K562 (cell line): ENCODE data around the gene SAMD14. TPM values are rescaled to one million over a fixed set of nuclear protein-coding genes. Genes with fewer than 3 reads are reported as not detected.

Experiments
- ATAC-seq: fragments of 200-7000 bp; cut with Tn5 transposase; 3 replicates; pipeline ENCODE4 v1.9.1; 2020; ENCODE audit warnings: moderate library complexity
- BruUV-seq: library from RNA; stranded (reverse); fragments of 400-500 nt; replicated peaks from 2 replicates; lab custom pipeline; 2021; lab: Mats Ljungman, UMichigan
- CTCF ChIA-PET: fragments of 300-600 bp; formaldehyde crosslinking; extraction: SDS; loops from one replicate; lab custom pipeline; 2021; ENCODE audit warnings: low intra/inter-chr PET ratio; lab: Yijun Ruan, JAX
- POLR2A ChIA-PET: fragments of 300-600, 350-650 bp; sonication (Branson Sonifier 250); formaldehyde crosslinking; extraction: SDS; loops from one replicate; lab custom pipeline; 2021; ENCODE audit warnings: antibody characterized with exemption, inconsistent platforms; lab: Yijun Ruan, JAX
- DNase-seq, 4 experiments: peaks; one replicate each; pipeline versions ENCODE4 v3.0.0 to v3.0.0-alpha.2; 2011 to 2018; ENCODE audit warnings: low spot score in 3 of 4, mixed read lengths in 3 of 4; ENCODE audit errors: extremely low read depth in 1 of 4
- FAIRE-seq: peaks from 2 replicates; lab custom pipeline; 2011; peaks lifted over from hg19 to GRCh38; lab: Jason Lieb, UNC
- H2AFZ ChIP-seq: 2 replicates; pipeline ENCODE4 v1.6.0; 2011; ENCODE audit warnings: low read depth, low read length, control low read depth, inconsistent platforms
- H3K27ac ChIP-seq: fragments of 200-600 bp; 3 replicates; pipeline ENCODE4 v1.8.0; 2011; ENCODE audit warnings: low read depth, mild to moderate bottlenecking, control low read depth, inconsistent platforms, low read length, moderate library complexity, mixed read lengths; ENCODE audit errors: extremely low read depth
- H3K27me3 ChIP-seq, 2 experiments: fragments of 300-600 bp in 1 of 2; 2 replicates in 1 of 2; 3 replicates in 1 of 2; pipeline versions ENCODE4 v1.6.0 to v1.8.0; 2011; ENCODE audit warnings: inconsistent platforms in 2 of 2, low read length in 2 of 2, mild to moderate bottlenecking in 1 of 2, mixed read lengths in 1 of 2, moderate library complexity in 1 of 2; ENCODE audit not compliant: control insufficient read depth in 2 of 2, insufficient read depth in 2 of 2
- H3K36me3 ChIP-seq: fragments of 300-600 bp; 3 replicates; pipeline ENCODE4 v1.8.0; 2011; ENCODE audit warnings: mild to moderate bottlenecking, low read length, inconsistent platforms; ENCODE audit not compliant: control insufficient read depth, insufficient read depth
- H3K4me1 ChIP-seq, 2 experiments: fragments of 200-600 bp in 1 of 2; replicated peaks in 1 of 2; 2 replicates in 1 of 2; 3 replicates in 1 of 2; pipeline versions ENCODE4 v1.5.1 to v1.8.0; 2011; ENCODE audit warnings: inconsistent platforms in 2 of 2, low read length in 2 of 2, mild to moderate bottlenecking in 1 of 2, mixed read lengths in 1 of 2, moderate library complexity in 1 of 2; ENCODE audit not compliant: control insufficient read depth in 2 of 2, insufficient read depth in 2 of 2
- H3K4me2 ChIP-seq: 2 replicates; pipeline ENCODE4 v1.6.1; 2011; ENCODE audit warnings: low read length, control low read depth, inconsistent platforms, mixed read lengths; ENCODE audit not compliant: insufficient read depth
- H3K4me3 ChIP-seq: fragments of 200-600 bp; sonication (generic), shearing (Covaris generic); 2 replicates; pipeline ENCODE4 v1.5.1; 2016; ENCODE audit warnings: control low read depth, inconsistent platforms
- H3K79me2 ChIP-seq: fragments of 200-600 bp; 3 replicates; pipeline ENCODE4 v1.8.0; 2011; ENCODE audit warnings: low read length, inconsistent platforms; ENCODE audit not compliant: control insufficient read depth, insufficient read depth
- H3K9ac ChIP-seq, 2 experiments: 2 replicates each; pipeline versions ENCODE4 v1.6.0 to v1.6.1; 2011; ENCODE audit warnings: low read depth in 2 of 2, low read length in 2 of 2, control low read depth in 1 of 2, inconsistent platforms in 1 of 2, mild to moderate bottlenecking in 1 of 2, mixed read lengths in 1 of 2; ENCODE audit not compliant: insufficient read depth in 1 of 2
- H3K9me1 ChIP-seq: one replicate; pipeline ENCODE4 v1.6.0; 2011; ENCODE audit warnings: inconsistent platforms, mild to moderate bottlenecking, low read length, moderate library complexity; ENCODE audit not compliant: control insufficient read depth, insufficient read depth
- H3K9me3 ChIP-seq: replicated peaks from 2 replicates; pipeline ENCODE4 v1.5.1; 2011; ENCODE audit warnings: low read depth, low read length, inconsistent platforms; ENCODE audit not compliant: control insufficient read depth, insufficient read depth
- H4K20me1 ChIP-seq: replicated peaks from 2 replicates; pipeline ENCODE4 v1.6.1; 2011; ENCODE audit warnings: low read length, inconsistent platforms, mixed read lengths; ENCODE audit not compliant: control insufficient read depth, insufficient read depth
- CREBBP ChIP-seq: IDR thresholded peaks from one replicate; pipeline ENCODE4 v1.6.1; 2012; ENCODE audit warnings: low read depth, mild to moderate bottlenecking, control low read depth, inconsistent platforms, low read length
- E2F4 ChIP-seq: sonication (generic); formaldehyde crosslinking; IDR thresholded peaks from 2 replicates; pipeline ENCODE4 v1.8.0; 2022; ENCODE audit warnings: mild to moderate bottlenecking, low read depth, missing genetic modification reagents
- ESRRA ChIP-seq: fragments of 450-650 bp; IDR thresholded peaks from 2 replicates; pipeline ENCODE4 v1.6.1; 2014; ENCODE audit warnings: low read depth, mild to moderate bottlenecking, moderate library complexity, borderline replicate concordance
- NFIC ChIP-seq: fragments of 450-650 bp; IDR thresholded peaks from 2 replicates; pipeline ENCODE4 v1.6.1; 2017; ENCODE audit warnings: mild to moderate bottlenecking, inconsistent platforms
- NR2C1 ChIP-seq, 2 experiments: fragments of 450-650 bp; IDR thresholded peaks; 2 replicates each; pipeline ENCODE4 v1.6.1; 2017; ENCODE audit warnings: mild to moderate bottlenecking in 2 of 2, antibody characterized with exemption in 1 of 2, inconsistent platforms in 1 of 2, missing compliant biosample characterization in 1 of 2, missing genetic modification characterization in 1 of 2
- POLR2H ChIP-seq: IDR thresholded peaks from 2 replicates; pipeline ENCODE4 v1.6.1; 2016; ENCODE audit warnings: missing genetic modification characterization, low read depth, mild to moderate bottlenecking, control low read depth, missing compliant biosample characterization, moderate library complexity
- SMARCE1 ChIP-seq: fragments of 450-650 bp; IDR thresholded peaks from 2 replicates; pipeline ENCODE4 v1.7.1; 2016; ENCODE audit warnings: mild to moderate bottlenecking
- ZBTB5 ChIP-seq: fragments of 450-650 bp; IDR thresholded peaks from 2 replicates; pipeline ENCODE4 v1.6.1; 2017; ENCODE audit warnings: antibody characterized with exemption
- WGBS: fragments of 100-300 bp; shearing (Covaris generic); methylation state at CpG from one replicate; pipeline ENCODE4 v1.1.6; 2016; ENCODE audit warnings: low coverage, mixed read lengths; ENCODE audit not compliant: insufficient coverage; ENCODE audit errors: missing lambda C conversion rate; 5-methylcytosine and 5-hydroxymethylcytosine counted together
- in situ Hi-C: fragments of 300-500 bp; cut with MboI; formaldehyde crosslinking; loops from 4 replicates; pipeline ENCODE4 v1.15.0; 2018; ENCODE audit warnings: inconsistent platforms, mixed read lengths
- intact Hi-C: fragments of 100-400 bp; cut with micrococcal nuclease; formaldehyde crosslinking; loops from 2 replicates; pipeline ENCODE4 v1.14.2; 2022
- polyA plus RNA-seq, 8 experiments: library from polyadenylated mRNA; depleted of rRNA in 4 of 8; stranded (reverse) in 5 of 8; unstranded in 3 of 8; fragments of >200 nt; fragmentation: Nextera tagmentation in 2 of 8; fragmentation: Illumina TruSeq in 1 of 8; extraction: Ambion mirVana in 2 of 8; extraction: Trizol in 1 of 8; gene quantifications; 2 replicates each; pipeline versions ENCODE4 v1.2.1 to v1.2.3, GENCODE V29; 2011 to 2014; ENCODE audit warnings: inconsistent platforms in 1 of 8, missing spikeins in 1 of 8
- total RNA-seq, 7 experiments: library from RNA; depleted of rRNA in 6 of 7; stranded (reverse); fragments of >200 nt in 6 of 7; fragmentation: Illumina TruSeq in 2 of 7; extraction: Trizol in 2 of 7; gene quantifications; 2 replicates each; pipeline versions ENCODE4 v1.2.1 to v1.2.3, GENCODE V29; 2011 to 2021; ENCODE audit warnings: low replicate concordance in 1 of 7
- TF ChIP-seq, protein P1 (sequence below): fragments of 450-650 bp; conservative IDR thresholded peaks from 2 replicates; pipeline ENCODE4 v1.6.1; 2016; ENCODE audit warnings: missing genetic modification characterization, low read depth, mild to moderate bottlenecking, control low read depth, missing compliant biosample characterization
- TF ChIP-seq, protein P2 (sequence below): sonication (generic); formaldehyde crosslinking; IDR thresholded peaks from 2 replicates; pipeline ENCODE4 v1.8.1; 2023; ENCODE audit warnings: missing genetic modification reagents, mild to moderate bottlenecking, borderline replicate concordance

SAMD14 gene
- total and polyA plus RNA-seq, 9 of the 15 experiments (the other 6 are each of a cell fraction or from before 2014, with no cell fraction given) = 0.04 to 0.07 TPM; not detected in 7

GRCh38 chr17:50113624-50114320, 16.2 kb downstream of the SAMD14 start:
- WGBS = 52% methylated on average over 7 of the region's 7 CpGs
- intact Hi-C loops = loop anchor here (2.0 kb wide), 1 partner anchor 85 kb away; no protein-coding TSS in a partner anchor
- TF ChIP-seq NFIC = peak; percentile 81
- TF ChIP-seq CREBBP = no peak
- TF ChIP-seq ZBTB5 = no peak
- no peak for TF ChIP-seq POLR2H
- TF ChIP-seq, protein P1, sequence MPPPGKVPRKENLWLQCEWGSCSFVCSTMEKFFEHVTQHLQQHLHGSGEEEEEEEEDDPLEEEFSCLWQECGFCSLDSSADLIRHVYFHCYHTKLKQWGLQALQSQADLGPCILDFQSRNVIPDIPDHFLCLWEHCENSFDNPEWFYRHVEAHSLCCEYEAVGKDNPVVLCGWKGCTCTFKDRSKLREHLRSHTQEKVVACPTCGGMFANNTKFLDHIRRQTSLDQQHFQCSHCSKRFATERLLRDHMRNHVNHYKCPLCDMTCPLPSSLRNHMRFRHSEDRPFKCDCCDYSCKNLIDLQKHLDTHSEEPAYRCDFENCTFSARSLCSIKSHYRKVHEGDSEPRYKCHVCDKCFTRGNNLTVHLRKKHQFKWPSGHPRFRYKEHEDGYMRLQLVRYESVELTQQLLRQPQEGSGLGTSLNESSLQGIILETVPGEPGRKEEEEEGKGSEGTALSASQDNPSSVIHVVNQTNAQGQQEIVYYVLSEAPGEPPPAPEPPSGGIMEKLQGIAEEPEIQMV (tag) = no peak
- peak; percentile 84 for TF ChIP-seq NR2C1 (IDR thresholded peaks at IDR 0.05)
- peak; percentile 91 for TF ChIP-seq NR2C1 (tag; IDR thresholded peaks at IDR 0.05)
- no peak for TF ChIP-seq E2F4 (CRISPR knock-in tag)
- TF ChIP-seq, protein P2, sequence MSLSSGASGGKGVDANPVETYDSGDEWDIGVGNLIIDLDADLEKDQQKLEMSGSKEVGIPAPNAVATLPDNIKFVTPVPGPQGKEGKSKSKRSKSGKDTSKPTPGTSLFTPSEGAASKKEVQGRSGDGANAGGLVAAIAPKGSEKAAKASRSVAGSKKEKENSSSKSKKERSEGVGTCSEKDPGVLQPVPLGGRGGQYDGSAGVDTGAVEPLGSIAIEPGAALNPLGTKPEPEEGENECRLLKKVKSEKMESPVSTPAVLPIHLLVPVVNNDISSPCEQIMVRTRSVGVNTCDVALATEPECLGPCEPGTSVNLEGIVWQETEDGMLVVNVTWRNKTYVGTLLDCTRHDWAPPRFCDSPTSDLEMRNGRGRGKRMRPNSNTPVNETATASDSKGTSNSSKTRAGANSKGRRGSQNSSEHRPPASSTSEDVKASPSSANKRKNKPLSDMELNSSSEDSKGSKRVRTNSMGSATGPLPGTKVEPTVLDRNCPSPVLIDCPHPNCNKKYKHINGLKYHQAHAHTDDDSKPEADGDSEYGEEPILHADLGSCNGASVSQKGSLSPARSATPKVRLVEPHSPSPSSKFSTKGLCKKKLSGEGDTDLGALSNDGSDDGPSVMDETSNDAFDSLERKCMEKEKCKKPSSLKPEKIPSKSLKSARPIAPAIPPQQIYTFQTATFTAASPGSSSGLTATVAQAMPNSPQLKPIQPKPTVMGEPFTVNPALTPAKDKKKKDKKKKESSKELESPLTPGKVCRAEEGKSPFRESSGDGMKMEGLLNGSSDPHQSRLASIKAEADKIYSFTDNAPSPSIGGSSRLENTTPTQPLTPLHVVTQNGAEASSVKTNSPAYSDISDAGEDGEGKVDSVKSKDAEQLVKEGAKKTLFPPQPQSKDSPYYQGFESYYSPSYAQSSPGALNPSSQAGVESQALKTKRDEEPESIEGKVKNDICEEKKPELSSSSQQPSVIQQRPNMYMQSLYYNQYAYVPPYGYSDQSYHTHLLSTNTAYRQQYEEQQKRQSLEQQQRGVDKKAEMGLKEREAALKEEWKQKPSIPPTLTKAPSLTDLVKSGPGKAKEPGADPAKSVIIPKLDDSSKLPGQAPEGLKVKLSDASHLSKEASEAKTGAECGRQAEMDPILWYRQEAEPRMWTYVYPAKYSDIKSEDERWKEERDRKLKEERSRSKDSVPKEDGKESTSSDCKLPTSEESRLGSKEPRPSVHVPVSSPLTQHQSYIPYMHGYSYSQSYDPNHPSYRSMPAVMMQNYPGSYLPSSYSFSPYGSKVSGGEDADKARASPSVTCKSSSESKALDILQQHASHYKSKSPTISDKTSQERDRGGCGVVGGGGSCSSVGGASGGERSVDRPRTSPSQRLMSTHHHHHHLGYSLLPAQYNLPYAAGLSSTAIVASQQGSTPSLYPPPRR (CRISPR knock-in tag) = 0 out of 2 replicates have a peak, but pooled peaks have one; percentile 37
- TF ChIP-seq SMARCE1 = no peak
- peak; percentile 87 for TF ChIP-seq ESRRA

More at GRCh38 chr17:50113624-50114320, 16.2 kb downstream of the SAMD14 start:
- Histone ChIP-seq H3K4me3 (no peak overlapping the region), H3K27me3 (peaks cover 13 to 25% of the 10 kb centered on the region in 2 experiments; a peak in 4 of 5 replicates), H3K4me1 (peaks cover 2 to 50% of the 10 kb centered on the region in 2 experiments), H3K36me3 (no peaks in the 10 kb centered on the region), H3K9me1 (no peaks in the 10 kb centered on the region), H3K27ac (no peak overlapping the region), H3K4me2 (no peak overlapping the region), H4K20me1 (peaks cover 9% of the 10 kb centered on the region), H3K9me3 (no peaks in the 10 kb centered on the region), H3K79me2 (no peaks in the 10 kb centered on the region), H2AFZ (no peak overlapping the region), H3K9ac (no peak overlapping the region)
- ATAC-seq (no peak), FAIRE-seq (no peak), DNase-seq (no peak)
- ChIA-PET POLR2A (no interaction called here), CTCF (interaction anchor here (0.7 kb wide), 1 partner anchor 9 kb away, joined by 3 read pairs; no protein-coding TSS in a partner anchor)
- no TSS peak for BruUV-seq
- in situ Hi-C loops = no loop called here
